Esophagus muscularis mucosa (tissue), 4 donors: ENCODE data around the gene SCAF11. TPM values are rescaled to one million over a fixed set of nuclear protein-coding genes. Genes with fewer than 3 reads are reported as not detected.
A peak's percentile ranks its signal among the peaks of the same experiment; 100 is the strongest.

Experiments used
- DNase-seq: peaks from one replicate; pipeline ENCODE4 v3.0.0-alpha.2; 2017; ENCODE audit errors: extremely low spot score
- H3K27ac ChIP-seq, 4 donors: fragments of 200-600 bp; sonication (generic); replicated peaks in 1 of 4; 1 replicate in 3 of 4; 2 replicates in 1 of 4; pipeline ENCODE4 v1.5.1; 2016 to 2019; ENCODE audit warnings: mild to moderate bottlenecking in 1 of 4
- H3K27me3 ChIP-seq, 4 donors: fragments of 200-600 bp; sonication (generic); one replicate each; pipeline versions ENCODE4 v1.5.1 to v1.6.0; 2016 to 2019
- H3K36me3 ChIP-seq, 4 donors: fragments of 200-600 bp; sonication (generic); one replicate each; pipeline ENCODE4 v1.5.1; 2016 to 2019
- H3K4me1 ChIP-seq, 4 donors: fragments of 200-600 bp; sonication (generic); one replicate each; pipeline ENCODE4 v1.5.1; 2016 to 2019
- H3K4me3 ChIP-seq, 4 donors: fragments of 200-600 bp; sonication (generic); 1 replicate in 2 of 4; 2 replicates in 2 of 4; pipeline ENCODE4 v1.5.1; 2016 to 2019; ENCODE audit warnings: mild to moderate bottlenecking in 4 of 4, moderate library complexity in 1 of 4
- H3K9me3 ChIP-seq, 4 donors: fragments of 200-600 bp; sonication (generic); 1 replicate in 3 of 4; 2 replicates in 1 of 4; pipeline ENCODE4 v1.5.1; 2016 to 2019
- EP300 ChIP-seq: sonication (generic); formaldehyde crosslinking; IDR thresholded peaks from one replicate; pipeline ENCODE4 v1.6.1; 2017; ENCODE audit warnings: antibody characterized with exemption
- POLR2A ChIP-seq: fragments of 450-650 bp; IDR thresholded peaks from one replicate; pipeline ENCODE4 v1.6.1; 2017; ENCODE audit warnings: antibody characterized with exemption, moderate library complexity, mild to moderate bottlenecking, low read depth
- POLR2AphosphoS5 ChIP-seq, 2 donors: sonication (generic); formaldehyde crosslinking; IDR thresholded peaks; one replicate each; pipeline ENCODE4 v1.6.1; 2017; ENCODE audit warnings: antibody characterized with exemption in 2 of 2
- WGBS: methylation state at CpG from one replicate; pipeline ENCODE4 v1.1.5; 2018; 5-methylcytosine and 5-hydroxymethylcytosine counted together
- intact Hi-C: fragments of 100-400 bp; cut with DNase I; formaldehyde crosslinking; loops from one replicate; pipeline ENCODE4 v1.15.1; 2023
- total RNA-seq, 4 donors: library from RNA; depleted of rRNA; stranded (reverse); fragments of >200 nt; gene quantifications; one replicate each; pipeline versions ENCODE4 v1.1.0 to v1.2.1, GENCODE V29; 2016
- TF ChIP-seq, protein P1 (sequence below), 3 experiments: fragments of 200-600 bp in 2 of 3; fragments of 450-650 bp in 1 of 3; sonication (generic) in 2 of 3; IDR thresholded peaks; one replicate each; pipeline ENCODE4 v1.5.1; 2017 to 2019; ENCODE audit warnings: antibody characterized with exemption in 3 of 3, mild to moderate bottlenecking in 2 of 3, moderate library complexity in 1 of 3

SCAF11 gene
- total RNA-seq, 4 donors from 2014 or later: 117 to 150 (median 132) TPM

GRCh38 chr12:45939759-45940158 is 50.6 kb downstream of the SCAF11 start:
- TF ChIP-seq, protein P1, sequence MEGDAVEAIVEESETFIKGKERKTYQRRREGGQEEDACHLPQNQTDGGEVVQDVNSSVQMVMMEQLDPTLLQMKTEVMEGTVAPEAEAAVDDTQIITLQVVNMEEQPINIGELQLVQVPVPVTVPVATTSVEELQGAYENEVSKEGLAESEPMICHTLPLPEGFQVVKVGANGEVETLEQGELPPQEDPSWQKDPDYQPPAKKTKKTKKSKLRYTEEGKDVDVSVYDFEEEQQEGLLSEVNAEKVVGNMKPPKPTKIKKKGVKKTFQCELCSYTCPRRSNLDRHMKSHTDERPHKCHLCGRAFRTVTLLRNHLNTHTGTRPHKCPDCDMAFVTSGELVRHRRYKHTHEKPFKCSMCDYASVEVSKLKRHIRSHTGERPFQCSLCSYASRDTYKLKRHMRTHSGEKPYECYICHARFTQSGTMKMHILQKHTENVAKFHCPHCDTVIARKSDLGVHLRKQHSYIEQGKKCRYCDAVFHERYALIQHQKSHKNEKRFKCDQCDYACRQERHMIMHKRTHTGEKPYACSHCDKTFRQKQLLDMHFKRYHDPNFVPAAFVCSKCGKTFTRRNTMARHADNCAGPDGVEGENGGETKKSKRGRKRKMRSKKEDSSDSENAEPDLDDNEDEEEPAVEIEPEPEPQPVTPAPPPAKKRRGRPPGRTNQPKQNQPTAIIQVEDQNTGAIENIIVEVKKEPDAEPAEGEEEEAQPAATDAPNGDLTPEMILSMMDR (IDR thresholded peaks at IDR 0.05): no peak
- TF ChIP-seq EP300 (no peak), POLR2A (no peak), POLR2AphosphoS5 (IDR thresholded peaks at IDR 0.05) (no peak)
- H3K9me3 ChIP-seq: no peaks in the 10 kb centered on the region
- intact Hi-C loops: no loop called here
- H3K27ac ChIP-seq: no peak overlapping the region
- H3K27me3 ChIP-seq: no peaks in the 10 kb centered on the region
- WGBS: 93% methylated on average over 2 of the region's 2 CpGs
- peaks cover 0 to 51% (median 25%) of the 10 kb centered on the region in 4 donors for H3K36me3 ChIP-seq
- no peak for DNase-seq
- peaks cover 6 to 15% (median 13%) of the 10 kb centered on the region in 4 donors for H3K4me1 ChIP-seq
- H3K4me3 ChIP-seq: no peak overlapping the region

- DNase-seq: no peak
- H3K27ac ChIP-seq: no peak overlapping the region
- H3K36me3 ChIP-seq: peaks cover 0 to 43% (median 21%) of the 10 kb centered on the region in 4 donors
- TF ChIP-seq POLR2A: no peak
- no peak for TF ChIP-seq EP300
- no peak for TF ChIP-seq POLR2AphosphoS5 (IDR thresholded peaks at IDR 0.05)
- TF ChIP-seq, protein P1 (IDR thresholded peaks at IDR 0.05): no peak
- 77% methylated on average over 2 of the region's 2 CpGs for WGBS
- peaks cover 17 to 27% (median 24%) of the 10 kb centered on the region in 4 donors for H3K4me1 ChIP-seq
- no peak overlapping the region for H3K4me3 ChIP-seq
- no peaks in the 10 kb centered on the region for H3K9me3 ChIP-seq
- no peaks in the 10 kb centered on the region for H3K27me3 ChIP-seq
- intact Hi-C loops: no loop called here
Observed at GRCh38 chr12:45938566-45938965, 51.8 kb downstream of the SCAF11 start.

DNA sequence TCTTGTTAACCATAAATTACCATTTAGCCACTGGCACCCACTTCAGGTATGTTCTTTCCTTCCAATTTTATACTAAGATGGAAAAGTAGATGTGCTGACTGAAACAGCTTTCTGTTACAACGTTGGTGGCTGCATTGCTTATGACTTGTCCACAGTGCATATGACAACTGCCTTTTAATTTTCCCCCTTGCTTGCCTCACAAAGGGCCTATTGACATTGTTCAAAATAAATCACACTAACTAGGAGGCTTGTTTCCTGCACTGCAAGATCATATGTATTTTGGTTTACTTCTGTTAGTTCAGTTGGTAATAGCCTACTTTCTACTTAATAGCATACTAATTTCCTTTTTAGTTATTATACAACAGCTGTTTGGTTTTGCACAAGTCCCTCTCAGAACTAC is 55.4 kb downstream of the SCAF11 start:
- 47% methylated on average over 1 of the region's 1 CpG for WGBS
- Histone ChIP-seq H3K27ac (no peak overlapping the region), H3K27me3 (no peaks in the 10 kb centered on the region), H3K9me3 (no peaks in the 10 kb centered on the region), H3K36me3 (peaks cover 0 to 43% (median 22%) of the 10 kb centered on the region in 4 donors), H3K4me1 (peaks cover 18 to 36% (median 31%) of the 10 kb centered on the region in 4 donors), H3K4me3 (no peak overlapping the region)
- intact Hi-C loops: no loop called here
- TF ChIP-seq POLR2A (no peak), EP300 (no peak), POLR2AphosphoS5 (IDR thresholded peaks at IDR 0.05) (no peak)
- TF ChIP-seq, protein P1 (IDR thresholded peaks at IDR 0.05): no peak
- DNase-seq: no peak

GRCh38 chr12:45933504-45933903 is 56.9 kb downstream of the SCAF11 start:
- H3K36me3 ChIP-seq: peaks cover 2 to 51% (median 36%) of the 10 kb centered on the region in 4 donors
- H3K9me3 ChIP-seq: no peaks in the 10 kb centered on the region
- intact Hi-C loops: no loop called here
- DNase-seq: no peak
- no peak for TF ChIP-seq POLR2AphosphoS5 (IDR thresholded peaks at IDR 0.05)
- TF ChIP-seq EP300: no peak
- WGBS: 18% methylated on average over 2 of the region's 2 CpGs
- peaks cover 18 to 36% (median 31%) of the 10 kb centered on the region in 4 donors for H3K4me1 ChIP-seq
- peak overlapping the region in 2 of 4 donors; percentile 20 to 22 for H3K27ac ChIP-seq
- no peak overlapping the region for H3K4me3 ChIP-seq
- H3K27me3 ChIP-seq: no peaks in the 10 kb centered on the region

GRCh38 chr12:45930369-45930768 is 60.0 kb downstream of the SCAF11 start:
- intact Hi-C loops: no loop called here
- 94% methylated on average over 3 of the region's 3 CpGs for WGBS
- peaks cover 23 to 74% (median 48%) of the 10 kb centered on the region in 4 donors for H3K36me3 ChIP-seq

More at GRCh38 chr12:45930369-45930768, 60.0 kb downstream of the SCAF11 start:
- Histone ChIP-seq H3K27me3 (no peaks in the 10 kb centered on the region), H3K4me3 (no peak overlapping the region), H3K9me3 (no peaks in the 10 kb centered on the region), H3K4me1 (peaks cover 18 to 27% (median 24%) of the 10 kb centered on the region in 4 donors), H3K27ac (no peak overlapping the region)
- DNase-seq: no peak
- TF ChIP-seq EP300 (no peak), POLR2A (no peak), POLR2AphosphoS5 (IDR thresholded peaks at IDR 0.05) (no peak)
- TF ChIP-seq, protein P1 (IDR thresholded peaks at IDR 0.05): no peak
